GM19438 (cell line): ENCODE data around the gene SLC40A1.

Source experiments
- ATAC-seq: cut with Tn5 transposase; IDR thresholded peaks from one replicate; pipeline ENCODE4 v1.9.1; 2021; ENCODE audit warnings: low read depth; ENCODE audit not compliant: unreplicated experiment

SLC40A1 gene

GRCh38 chr2:189542145-189542882, 38.3 kb downstream of the SLC40A1 start:
- ATAC-seq = no peak

DNA sequence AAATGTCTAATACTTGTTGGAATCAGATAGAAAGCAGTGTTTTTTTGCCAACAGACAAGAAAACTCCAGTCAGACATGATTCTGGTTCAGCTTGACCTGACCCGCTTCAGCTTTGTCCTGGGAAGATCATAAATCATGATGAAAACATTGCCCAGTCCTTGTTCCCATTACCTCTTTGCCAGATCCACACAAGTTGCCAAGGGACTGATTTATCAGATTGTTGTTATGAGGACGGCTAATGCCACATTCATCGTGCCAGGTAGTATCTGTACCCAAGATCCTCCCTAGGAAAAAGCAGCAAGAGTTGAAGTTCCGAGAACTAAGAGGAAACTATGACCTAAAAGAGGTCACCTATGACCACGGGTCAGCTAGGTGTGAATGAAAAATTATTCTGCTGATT, 39.0 kb downstream of the SLC40A1 start:
- ATAC-seq = no peak

DNA sequence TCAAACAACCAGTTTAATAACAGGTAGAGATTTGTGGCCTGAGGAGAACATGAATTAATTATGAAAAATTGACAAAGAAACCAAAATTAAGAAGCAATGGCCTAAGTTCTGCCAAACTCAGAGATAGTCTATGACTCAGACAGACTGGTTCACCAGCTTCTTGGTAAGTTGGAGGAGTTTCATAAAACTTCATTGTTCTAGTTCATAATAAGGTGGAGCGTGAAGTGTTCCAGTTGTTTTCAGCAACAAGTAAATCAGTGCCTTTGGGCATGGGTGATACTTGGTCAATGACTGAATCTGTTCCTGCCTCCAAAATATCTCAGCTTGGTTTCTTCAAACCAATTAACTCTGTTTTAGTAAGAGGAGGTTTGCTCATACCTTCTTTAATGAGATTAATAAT, 40.0 kb downstream of the SLC40A1 start:
- no peak for ATAC-seq

GRCh38 chr2:189538402-189538801, 42.2 kb downstream of the SLC40A1 start:
- no peak for ATAC-seq

DNA sequence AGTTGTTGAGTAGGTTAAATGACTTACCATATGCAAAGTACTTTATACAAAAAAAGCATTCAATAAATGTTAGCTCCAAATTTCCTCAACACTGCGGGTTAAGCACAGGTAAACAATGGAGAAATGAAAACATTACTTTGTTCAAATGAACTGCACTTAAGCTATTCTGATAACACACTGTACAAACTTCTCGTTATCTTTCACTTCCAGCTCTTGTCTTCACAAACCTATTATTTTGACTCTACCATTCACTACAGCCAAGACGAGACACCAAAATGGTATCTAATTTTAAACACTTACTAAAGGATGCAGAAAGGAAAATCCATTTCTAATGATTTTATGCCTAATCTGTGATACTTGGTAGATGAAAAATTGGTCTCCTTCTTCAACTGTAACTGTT, 43.8 kb downstream of the SLC40A1 start:
- ATAC-seq = no peak

DNA sequence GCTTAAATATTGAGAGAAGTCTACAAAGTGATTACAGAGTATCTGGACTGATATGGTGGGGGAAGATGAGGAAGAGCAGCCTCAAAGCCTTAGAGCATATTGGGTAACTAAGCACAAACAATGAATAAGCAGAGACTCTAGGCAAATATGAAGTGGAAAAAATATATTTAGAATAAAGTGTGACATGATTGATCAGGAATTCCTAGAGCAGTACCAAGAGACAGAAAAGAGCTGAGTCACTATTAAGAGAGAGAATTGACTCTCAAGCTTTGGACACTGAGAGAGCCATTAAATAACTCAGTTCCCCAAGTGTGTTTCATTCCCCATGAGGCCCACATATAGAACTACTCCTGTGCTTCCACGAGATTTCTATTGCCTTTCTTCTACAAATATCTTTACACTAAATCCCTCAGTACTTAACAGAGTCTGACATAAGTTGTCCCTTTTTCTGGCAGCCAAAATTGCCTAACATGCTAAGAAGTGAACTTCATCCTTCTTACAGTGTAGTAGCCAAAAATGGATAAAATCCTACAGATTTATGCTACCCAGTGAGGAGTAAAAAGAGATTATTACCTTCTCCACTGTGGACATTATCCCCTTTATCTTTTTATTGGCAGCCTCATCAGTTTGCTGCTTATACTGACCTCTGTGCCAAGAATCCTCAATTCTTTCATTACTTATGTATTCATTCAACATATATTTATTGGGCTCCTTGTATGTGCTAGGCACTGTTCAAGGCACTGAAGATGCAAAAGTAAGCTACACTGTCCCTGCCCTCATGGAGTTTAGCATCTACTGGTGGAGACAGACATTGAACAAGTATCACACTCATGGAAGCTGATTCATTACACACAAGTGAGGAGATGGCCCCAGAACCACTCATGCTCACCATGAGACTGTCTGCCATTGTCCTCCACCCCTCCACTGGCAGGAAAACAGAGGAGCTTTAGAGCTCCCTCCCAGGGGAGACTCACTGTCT, 45.4 kb downstream of the SLC40A1 start:
- no peak for ATAC-seq

DNA sequence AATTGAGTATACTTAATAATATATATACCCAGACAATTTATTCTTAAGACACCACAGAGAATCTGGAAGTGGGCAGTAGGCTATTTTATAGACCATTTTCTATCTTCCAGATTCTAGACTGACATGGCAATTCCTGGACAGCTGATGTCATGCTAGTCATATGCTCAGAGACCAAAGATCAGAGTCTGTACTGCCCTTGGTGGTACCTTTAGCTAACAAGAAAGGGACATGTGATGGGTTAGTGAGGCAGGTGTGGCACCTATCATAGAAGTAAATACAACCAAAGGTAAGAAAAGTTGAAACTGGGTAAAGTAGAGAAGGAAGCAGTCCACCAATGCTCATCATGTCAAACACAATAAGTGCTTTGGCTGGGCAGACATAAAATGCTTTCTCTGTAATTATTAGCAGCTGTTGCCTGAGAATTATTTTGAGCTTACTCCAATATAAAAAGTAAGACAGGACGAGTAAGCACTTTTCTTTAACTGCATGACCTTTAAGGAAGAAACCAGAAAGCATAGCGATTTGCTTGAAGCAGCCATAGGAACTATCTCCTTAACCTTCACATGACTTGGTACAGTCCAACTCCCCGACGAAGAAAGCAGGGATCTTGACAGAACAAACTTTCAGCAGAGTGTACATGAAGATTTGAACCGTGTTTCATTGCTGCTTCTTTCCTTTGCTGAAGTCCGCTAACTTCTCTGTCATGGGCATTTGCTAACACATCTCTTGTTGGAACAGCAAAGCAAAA, 47.1 kb downstream of the SLC40A1 start:
- ATAC-seq = no peak

DNA sequence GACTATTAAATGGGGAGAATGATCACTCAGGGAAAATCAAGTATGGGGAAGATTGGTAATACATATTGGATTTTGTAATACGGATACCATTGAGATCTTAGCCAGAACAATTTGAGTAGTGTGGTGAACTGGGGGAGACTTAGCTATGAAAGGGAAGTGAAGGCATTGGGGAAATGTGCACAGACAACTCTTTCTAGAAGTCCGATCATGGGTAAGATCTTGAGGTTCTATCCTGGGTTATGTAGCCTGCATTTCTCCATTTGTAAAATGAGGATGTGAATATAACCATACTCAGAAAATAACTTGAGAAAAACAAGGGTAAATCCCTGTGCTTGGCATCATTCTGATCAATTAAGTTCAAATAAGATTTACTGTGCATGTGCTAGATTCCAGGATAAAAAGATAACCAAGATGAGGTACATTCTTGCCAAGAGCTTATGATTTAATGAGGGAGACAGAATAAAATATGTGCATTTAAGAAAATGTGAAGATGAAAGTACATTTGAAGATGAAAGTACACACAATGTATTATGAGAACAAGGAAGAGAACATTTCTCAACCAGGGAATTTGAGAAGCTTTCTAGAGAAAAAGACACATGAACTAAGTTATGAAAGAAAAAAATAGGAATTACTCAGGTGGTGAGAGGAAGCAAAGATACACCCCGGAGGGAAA, 49.5 kb downstream of the SLC40A1 start:
- no peak for ATAC-seq

- ATAC-seq = no peak
Observed at GRCh38 chr2:189528617-189529016, 52.0 kb downstream of the SLC40A1 start.

DNA sequence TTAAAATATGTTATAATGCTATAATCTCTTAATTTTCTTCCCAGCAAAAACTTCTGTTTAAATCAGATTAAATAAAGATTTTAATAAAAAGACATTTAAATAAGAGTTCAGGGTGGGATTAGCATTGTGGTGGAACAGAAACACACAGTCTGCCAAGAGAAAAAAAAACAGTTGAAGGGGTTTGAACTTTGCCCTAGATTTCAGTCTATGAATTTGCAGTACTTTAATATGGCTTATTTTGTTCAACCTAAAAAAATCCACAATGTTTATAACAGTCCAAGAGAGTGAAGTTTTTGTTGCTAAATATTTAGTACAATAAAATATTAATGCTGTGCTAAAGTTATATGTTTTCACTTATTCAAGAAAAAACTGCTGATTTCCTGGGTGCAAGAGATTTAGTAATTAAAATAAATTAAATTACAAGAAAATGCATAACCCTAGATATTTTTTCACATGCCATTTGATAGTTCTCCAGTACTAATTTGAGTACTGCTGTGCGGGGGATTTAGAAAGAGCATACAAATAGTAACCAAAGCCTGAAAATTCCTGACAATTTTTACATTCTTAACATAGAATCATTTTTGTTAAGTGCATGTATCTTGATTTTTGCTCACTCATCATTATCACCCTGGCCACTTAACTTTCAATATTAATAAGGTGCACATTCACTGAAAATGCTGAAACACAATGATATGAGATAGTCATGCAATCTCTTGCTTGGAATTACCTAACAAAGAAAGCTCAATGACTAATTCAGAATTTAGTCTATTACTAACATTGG, 52.6 kb downstream of the SLC40A1 start:
- no peak for ATAC-seq

DNA sequence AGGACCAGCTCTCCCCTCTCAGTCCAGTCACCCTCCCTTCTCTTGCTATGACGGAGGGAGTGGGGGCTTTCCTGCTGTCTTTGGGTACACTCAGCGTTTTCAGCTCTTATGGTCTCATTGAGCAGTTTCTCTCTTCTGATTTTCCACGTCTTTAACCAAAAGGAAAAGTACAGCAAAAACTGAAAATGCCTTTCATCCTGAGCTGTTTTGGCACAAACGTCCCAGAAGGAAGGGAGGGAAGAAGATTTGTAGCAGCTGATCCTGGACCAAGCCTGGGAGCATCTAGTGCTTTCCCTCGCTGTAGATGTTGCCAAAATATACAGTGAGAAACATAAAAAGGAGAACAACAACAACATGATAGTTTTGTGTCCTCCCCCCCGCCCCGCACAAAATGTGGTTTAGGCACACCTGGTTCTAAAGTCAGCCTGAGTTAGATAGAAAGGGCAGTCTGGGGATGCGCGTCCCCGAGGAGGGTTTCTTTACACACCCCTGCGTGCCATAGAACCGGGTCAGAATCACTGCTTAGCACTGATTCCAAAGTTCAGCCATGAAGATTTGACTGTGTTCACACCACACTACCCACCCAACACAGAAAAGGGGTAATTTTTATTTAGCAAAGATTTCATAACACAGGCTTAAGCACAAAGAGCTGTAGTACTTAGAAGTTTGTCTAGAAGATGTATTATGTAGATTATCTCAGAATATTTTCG, 53.4 kb downstream of the SLC40A1 start:
- no peak for ATAC-seq

GRCh38 chr2:189526241-189526640, 54.3 kb downstream of the SLC40A1 start:
- ATAC-seq = no peak

GRCh38 chr2:189524746-189525145, 55.8 kb downstream of the SLC40A1 start:
- ATAC-seq = no peak

DNA sequence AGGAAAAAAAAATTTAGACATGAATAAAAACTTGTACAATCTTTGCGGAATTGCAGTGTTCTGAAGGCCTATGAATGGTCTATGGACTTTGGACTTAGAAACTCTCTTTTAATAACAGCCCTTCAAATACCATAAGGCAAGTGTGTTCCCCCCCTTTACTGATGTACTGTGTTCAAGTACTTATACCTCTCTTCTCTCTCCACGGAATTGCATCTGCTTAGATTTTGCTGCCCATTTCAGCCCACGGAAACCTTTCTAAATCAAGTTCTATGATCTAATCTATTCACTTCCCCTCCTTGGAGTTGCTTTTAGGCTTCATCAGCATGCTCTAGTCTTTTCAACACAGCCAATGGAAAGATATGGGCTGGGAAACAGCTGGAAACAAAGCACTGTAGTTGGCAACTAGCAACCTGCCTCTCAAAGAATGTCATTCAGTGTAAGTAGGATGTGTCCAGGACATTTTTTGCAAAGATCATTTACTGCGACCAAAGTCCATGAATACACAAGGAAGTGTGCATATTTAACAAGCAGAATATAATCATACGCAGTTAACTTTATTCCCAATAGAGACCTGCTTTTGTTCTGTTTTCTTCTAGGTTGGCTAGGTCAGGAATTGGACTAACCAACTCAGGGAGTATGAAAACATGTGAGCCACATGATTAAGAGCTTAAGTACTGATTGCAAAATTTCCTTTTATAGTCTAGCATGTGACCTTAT, 58.0 kb downstream of the SLC40A1 start:
- no peak for ATAC-seq

GRCh38 chr2:189521699-189522434, 58.7 kb downstream of the SLC40A1 start:
- no peak for ATAC-seq

- ATAC-seq = no peak
Observed at GRCh38 chr2:189519631-189520387, 60.8 kb downstream of the SLC40A1 start.
